ENCODE results near the gene CDPF1. TPM values are rescaled to one million over a fixed set of nuclear protein-coding genes. Genes with fewer than 3 reads are reported as not detected.

Gene CDPF1
- total and polyA plus RNA-seq, 2 of the 4 experiments (the other 2 are of a cell fraction): 11.5 to 14.5 TPM

DNA sequence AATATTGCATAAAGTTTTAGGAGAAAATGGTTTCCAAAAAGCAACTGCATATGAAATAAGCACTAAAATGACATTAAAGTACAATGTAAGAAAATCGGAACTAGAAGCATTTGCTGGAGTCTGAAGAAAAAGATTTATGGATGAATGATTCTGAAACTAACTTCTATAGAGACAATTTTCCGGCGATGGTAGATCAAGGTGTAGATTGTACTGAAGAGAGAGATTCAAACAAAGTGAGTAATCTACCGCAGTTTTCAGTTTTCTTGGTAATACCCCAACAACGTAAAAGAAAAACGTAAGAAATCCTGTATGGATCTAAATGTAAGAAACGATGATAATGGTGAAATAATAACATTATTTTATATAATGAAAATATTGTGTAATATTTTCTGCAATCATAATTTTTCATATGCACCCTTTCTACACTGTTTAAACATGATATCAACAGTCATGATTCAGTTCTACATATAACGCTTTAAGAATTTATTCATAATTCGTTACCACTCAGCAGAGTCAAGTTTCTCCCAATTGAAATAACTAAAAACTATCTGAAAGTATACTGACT is 1.8 kb upstream of the CDPF1 start:
- POLR2A ChIA-PET (ENCODE audit: unreplicated experiment): no interaction called here
- no TSS peak for BruUV-seq (replicated peaks)

More for the DNA sequence above, 1.8 kb upstream of the CDPF1 start:
- TF ChIP-seq RCOR1 (IDR thresholded peaks at IDR 0.05; ENCODE audit: insufficient replicate concordance, low read length): no peak
- no peak for TF ChIP-seq ELK1 (IDR thresholded peaks at IDR 0.05; ENCODE audit: borderline replicate concordance, low read depth, low read length)
- TF ChIP-seq CEBPB (IDR thresholded peaks at IDR 0.05; ENCODE audit: low read depth, low read length): no peak
- TF ChIP-seq CHD1 (IDR thresholded peaks at IDR 0.05; ENCODE audit: low read depth, low read length): no peak
- TF ChIP-seq CTCF (conservative IDR thresholded peaks at IDR 0.05; ENCODE audit: low read depth, low read length): no peak
- no peak for TF ChIP-seq BHLHE40 (IDR thresholded peaks at IDR 0.05; ENCODE audit: low read depth, low read length)
- TF ChIP-seq MAFK (IDR thresholded peaks at IDR 0.05; ENCODE audit: low read depth, low read length): no peak
- TF ChIP-seq, protein P1, sequence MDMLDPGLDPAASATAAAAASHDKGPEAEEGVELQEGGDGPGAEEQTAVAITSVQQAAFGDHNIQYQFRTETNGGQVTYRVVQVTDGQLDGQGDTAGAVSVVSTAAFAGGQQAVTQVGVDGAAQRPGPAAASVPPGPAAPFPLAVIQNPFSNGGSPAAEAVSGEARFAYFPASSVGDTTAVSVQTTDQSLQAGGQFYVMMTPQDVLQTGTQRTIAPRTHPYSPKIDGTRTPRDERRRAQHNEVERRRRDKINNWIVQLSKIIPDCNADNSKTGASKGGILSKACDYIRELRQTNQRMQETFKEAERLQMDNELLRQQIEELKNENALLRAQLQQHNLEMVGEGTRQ (IDR thresholded peaks at IDR 0.05; ENCODE audit: low read depth, low read length): no peak
- no peak for TF ChIP-seq MAZ (IDR thresholded peaks at IDR 0.05; ENCODE audit: borderline replicate concordance, low read depth, low read length)
- TF ChIP-seq FOS (IDR thresholded peaks at IDR 0.05; ENCODE audit: low read depth, low read length): no peak
- no peak for TF ChIP-seq POLR2A (IDR thresholded peaks at IDR 0.05; ENCODE audit: low read depth, low read length)
- TF ChIP-seq RFX5 (IDR thresholded peaks at IDR 0.05; ENCODE audit: low read depth, low read length): no peak
- TF ChIP-seq NFE2L2 (IDR thresholded peaks at IDR 0.05; ENCODE audit: low read depth, low read length): no peak
- TF ChIP-seq SMC3 (IDR thresholded peaks at IDR 0.05; ENCODE audit: low read depth, low read length): no peak
- TF ChIP-seq RAD21 (IDR thresholded peaks at IDR 0.05; ENCODE audit: low read length): no peak
- no peak for TF ChIP-seq MXI1 (IDR thresholded peaks at IDR 0.05; ENCODE audit: borderline replicate concordance, low read depth, low read length)
- no peak overlapping the region for H3K18ac ChIP-seq (ENCODE audit: low read depth, low read length)
- no peak overlapping the region for H2BK20ac ChIP-seq (ENCODE audit: low read depth, low read length)
- H3K79me1 ChIP-seq (ENCODE audit: low read depth in 1 of 2, low read length in 2 of 2): peaks cover 15 to 34% of the 10 kb centered on the region in 2 experiments
- H3K36me3 ChIP-seq (ENCODE audit: control insufficient read depth, insufficient read depth, low read length): no peaks in the 10 kb centered on the region; the same call in 1 of the 2 replicates
- no peaks in the 10 kb centered on the region for H3K9me3 ChIP-seq (ENCODE audit: control insufficient read depth, insufficient read depth, low read length)
- no CpG with 5 or more reads among the region's 9 CpGs for WGBS, 2 experiments (ENCODE audit: extremely low coverage in 2 of 2, insufficient read length in 1 of 2)
- H3K9me1 ChIP-seq (ENCODE audit: insufficient read depth, low read length): peaks cover 19% of the 10 kb centered on the region
- H2BK5ac ChIP-seq (ENCODE audit: low read depth, low read length, poor library complexity, severe bottlenecking): no peak overlapping the region
- no peak overlapping the region for H2AFZ ChIP-seq (replicated peaks; ENCODE audit: low read length, poor library complexity)
- no peak overlapping the region for H3K4me2 ChIP-seq (ENCODE audit: low read depth, low read length)
- H3K27me3 ChIP-seq (ENCODE audit: control insufficient read depth, insufficient read depth, low read length): no peaks in the 10 kb centered on the region
- no peak overlapping the region for H3K9ac ChIP-seq (ENCODE audit: low read depth, low read length)
- H3K4me3 ChIP-seq (ENCODE audit: insufficient read depth, low read depth, low read length): no peak overlapping the region
- no peaks in the 10 kb centered on the region; the same call in 1 of the 2 replicates for H4K20me1 ChIP-seq (ENCODE audit: insufficient read depth, low read length)
- H2BK120ac ChIP-seq (ENCODE audit: low read depth, low read length): no peak overlapping the region
- in situ Hi-C loops (cut with MboI; ENCODE audit: low sequenced_read_pairs) (no loop called here), intact Hi-C loops (cut with micrococcal nuclease) (no loop called here), dilution Hi-C loops (cut with HindIII; ENCODE audit: low sequenced_read_pairs, unreplicated experiment) (no loop called here)
- ATAC-seq (ENCODE audit: low read depth) (no peak), DNase-seq (no peak)
- peaks cover 7% of the 10 kb centered on the region; the same call in 1 of the 2 replicates for H3K4me1 ChIP-seq (ENCODE audit: control insufficient read depth, insufficient read depth, low read length)
- H3K27ac ChIP-seq (ENCODE audit: insufficient read depth, low read length): no peak overlapping the region
- H3K56ac ChIP-seq (ENCODE audit: extremely low read depth, insufficient read depth, low read length): no peak overlapping the region
- no peak overlapping the region for H4K91ac ChIP-seq (ENCODE audit: insufficient read depth, low read depth, low read length)
- H2AK5ac ChIP-seq (ENCODE audit: low read depth, low read length): no peak overlapping the region
- H4K5ac ChIP-seq (ENCODE audit: low read depth, low read length): no peak overlapping the region
- no peak overlapping the region for H4K8ac ChIP-seq (ENCODE audit: low read depth in 2 of 2, low read length in 2 of 2)
- no peak overlapping the region for H2AK9ac ChIP-seq (replicated peaks; ENCODE audit: low read depth, low read length, poor library complexity)
- no peak overlapping the region for H3K23ac ChIP-seq (ENCODE audit: low read depth, low read length)
- no peak overlapping the region for H3K14ac ChIP-seq (replicated peaks; ENCODE audit: low read depth, low read length)
- H3K4ac ChIP-seq (ENCODE audit: low read depth, low read length): no peak overlapping the region
- CTCF ChIA-PET: no interaction called here
- H2BK15ac ChIP-seq (ENCODE audit: low read depth, low read length): no peak overlapping the region
